A549 treated with dexamethasone at 1 μM for 4 hours (cell line): Measurements from ENCODE around the gene SEL1L. TPM values are rescaled to one million over a fixed set of nuclear protein-coding genes. Genes with fewer than 3 reads are reported as not detected.

Experiments used
- total RNA-seq: library from RNA; stranded (reverse); fragments of 200-300 nt; extraction: Qiagen RNA extraction; gene quantifications from 5 replicates; pipeline ENCODE4 v1.2.3, GENCODE V29; 2022

Gene SEL1L
- total RNA-seq, result 18.7 to 33.2 TPM (median 29.7 TPM) in 5 replicates

GRCh38 chr14:81533536-81534343 is at the start of gene SEL1L:
TSS of gene SEL1L (minus strand) at chr14:81533853. CDS start at chr14:81533744, 109 bp downstream.

Other genes with a start within 250 kb of the SEL1L start
- 1.6 to 2.9 TPM (median 2.5 TPM) in 5 replicates for gene STON2, start 133.5 kb downstream of the SEL1L start, total RNA-seq